ENCODE results near the gene TMEM132E. TPM values are rescaled to one million over a fixed set of nuclear protein-coding genes. Genes with fewer than 3 reads are reported as not detected.

TMEM132E gene
- total RNA-seq, 1 donor from 2014 or later = 0.80 TPM

DNA sequence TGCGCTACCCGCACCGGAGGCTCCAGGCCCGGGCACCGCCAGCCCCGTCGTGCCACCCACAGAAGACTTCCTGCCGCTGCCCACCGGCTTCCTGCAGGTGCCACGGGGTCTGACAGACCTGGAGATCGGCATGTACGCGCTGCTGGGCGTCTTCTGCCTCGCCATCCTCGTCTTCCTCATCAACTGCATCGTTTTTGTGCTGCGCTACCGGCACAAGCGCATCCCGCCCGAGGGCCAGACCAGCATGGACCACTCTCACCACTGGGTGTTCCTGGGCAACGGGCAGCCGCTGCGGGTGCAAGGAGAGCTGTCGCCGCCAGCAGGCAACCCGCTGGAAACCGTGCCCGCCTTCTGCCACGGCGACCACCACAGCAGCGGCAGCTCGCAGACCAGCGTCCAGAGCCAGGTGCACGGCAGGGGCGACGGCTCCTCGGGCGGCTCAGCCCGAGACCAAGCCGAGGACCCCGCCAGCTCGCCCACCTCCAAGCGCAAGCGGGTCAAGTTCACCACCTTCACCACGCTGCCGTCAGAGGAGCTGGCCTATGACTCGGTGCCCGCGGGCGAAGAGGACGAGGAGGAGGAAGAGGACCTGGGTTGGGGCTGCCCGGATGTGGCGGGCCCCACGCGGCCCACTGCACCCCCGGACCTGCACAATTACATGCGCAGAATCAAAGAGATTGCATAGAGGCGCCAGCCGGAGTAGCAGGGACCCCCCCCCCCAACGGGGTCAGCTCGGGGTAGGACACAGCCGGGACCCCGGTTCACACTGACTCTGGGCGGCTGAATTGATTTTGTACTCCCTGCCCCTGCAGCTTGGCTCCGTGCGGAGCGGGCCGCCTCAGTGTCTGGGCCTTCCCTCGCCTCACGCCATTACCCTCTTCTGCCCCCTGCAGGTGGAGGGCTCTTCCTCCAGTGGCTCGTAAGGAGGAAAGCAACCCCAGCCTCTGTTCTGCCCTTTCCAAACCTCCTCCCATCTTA, 58.5 kb downstream of the TMEM132E start:
- Mint-ChIP-seq H3K27ac (no peak overlapping the region), H3K4me3 (no peak overlapping the region), H3K27me3 (ENCODE audit: low read depth) (peaks cover 72% of the 10 kb centered on the region), H3K36me3 (no peaks in the 10 kb centered on the region), H3K9me3 (no peaks in the 10 kb centered on the region), H3K4me1 (no peaks in the 10 kb centered on the region)
- peak; percentile 78 for TF ChIP-seq CTCF (IDR thresholded peaks at IDR 0.05; ENCODE audit: unreplicated experiment)
- DNase-seq (ENCODE audit: low spot score in 2 of 2, unreplicated experiment in 2 of 2) = peak; percentile 74 to 86

- DNase-seq (ENCODE audit: low spot score in 2 of 2, unreplicated experiment in 2 of 2) = no peak
- H3K4me3 Mint-ChIP-seq = no peak overlapping the region
- no peak overlapping the region for H3K27ac Mint-ChIP-seq
- H3K4me1 Mint-ChIP-seq = no peaks in the 10 kb centered on the region
- no peak for TF ChIP-seq CTCF (IDR thresholded peaks at IDR 0.05; ENCODE audit: unreplicated experiment)
- no peaks in the 10 kb centered on the region for H3K36me3 Mint-ChIP-seq
- H3K27me3 Mint-ChIP-seq (ENCODE audit: low read depth) = peaks cover 71% of the 10 kb centered on the region
- no peaks in the 10 kb centered on the region for H3K9me3 Mint-ChIP-seq
These were observed 59.3 kb downstream of the TMEM132E start for GRCh38 chr17:34638526-34639260.

GRCh38 chr17:34639706-34640425, 60.5 kb downstream of the TMEM132E start:
- H3K9me3 Mint-ChIP-seq = no peaks in the 10 kb centered on the region
- DNase-seq (ENCODE audit: low spot score in 2 of 2, unreplicated experiment in 2 of 2) = no peak
- no peak for TF ChIP-seq CTCF (IDR thresholded peaks at IDR 0.05; ENCODE audit: unreplicated experiment)
- no peak overlapping the region for H3K4me3 Mint-ChIP-seq
- no peaks in the 10 kb centered on the region for H3K36me3 Mint-ChIP-seq
- no peak overlapping the region for H3K27ac Mint-ChIP-seq
- H3K4me1 Mint-ChIP-seq = peaks cover 9% of the 10 kb centered on the region
- peaks cover 72% of the 10 kb centered on the region for H3K27me3 Mint-ChIP-seq (ENCODE audit: low read depth)

- Mint-ChIP-seq H3K4me3 (no peak overlapping the region), H3K27me3 (ENCODE audit: low read depth) (peaks cover 64% of the 10 kb centered on the region), H3K4me1 (peaks cover 23% of the 10 kb centered on the region)
These were observed 62.0 kb downstream of the TMEM132E start for GRCh38 chr17:34641368-34641767.

More at GRCh38 chr17:34641368-34641767, 62.0 kb downstream of the TMEM132E start:
- H3K27ac Mint-ChIP-seq = no peak overlapping the region
- no peaks in the 10 kb centered on the region for H3K9me3 Mint-ChIP-seq
- H3K36me3 Mint-ChIP-seq = no peaks in the 10 kb centered on the region
- no peak for DNase-seq (ENCODE audit: low spot score in 2 of 2, unreplicated experiment in 2 of 2)
- no peak for TF ChIP-seq CTCF (IDR thresholded peaks at IDR 0.05; ENCODE audit: unreplicated experiment)
